IPS DF 4.7 (cell line): ENCODE measurements around the gene PHACTR2.
"Not testable (repeated sequence)": the region's sequence is repeated elsewhere in the genome, so short reads cannot be mapped to it uniquely, and the experiment has no call there.

Source experiments
- DNase-seq: peaks from one replicate; pipeline ENCODE4 v3.0.0-alpha.2; 2013; ENCODE audit warnings: low spot score; ENCODE audit errors: extremely low read depth

Gene PHACTR2

GRCh38 chr6:143677891-143678791, at the start of gene PHACTR2:
PHACTR2 (plus strand) TSS chr6:143677965; CDS start chr6:143678164, 199 bp downstream.
- DNase-seq, result no peak

GRCh38 chr6:143629104-143630080, 48.4 kb upstream of the PHACTR2 start:
- no peak for DNase-seq

- not testable (repeated sequence) for DNase-seq
These were observed 46.6 kb upstream of the PHACTR2 start for GRCh38 chr6:143631196-143631595.

GRCh38 chr6:143632894-143633293, 44.9 kb upstream of the PHACTR2 start:
- DNase-seq, result no peak

- no peak for DNase-seq
These were observed 43.3 kb upstream of the PHACTR2 start for GRCh38 chr6:143634486-143634885.

GRCh38 chr6:143637691-143638090, 40.1 kb upstream of the PHACTR2 start:
- DNase-seq, result no peak

GRCh38 chr6:143642403-143642802, 35.4 kb upstream of the PHACTR2 start:
- DNase-seq, result no peak

GRCh38 chr6:143647191-143647590, 30.6 kb upstream of the PHACTR2 start:
- no peak for DNase-seq

- no peak for DNase-seq
These were observed 30.0 kb upstream of the PHACTR2 start for GRCh38 chr6:143647732-143648131.

- not testable (repeated sequence) for DNase-seq
These were observed 28.4 kb upstream of the PHACTR2 start for GRCh38 chr6:143649319-143649718.

- DNase-seq, result not testable (repeated sequence)
These were observed 26.4 kb upstream of the PHACTR2 start for GRCh38 chr6:143651328-143651727.

- no peak for DNase-seq
These were observed 24.9 kb upstream of the PHACTR2 start for GRCh38 chr6:143652841-143653331.

- DNase-seq, result no peak
These were observed 22.2 kb upstream of the PHACTR2 start for GRCh38 chr6:143655541-143655940.

GRCh38 chr6:143656026-143656425, 21.7 kb upstream of the PHACTR2 start:
- DNase-seq, result no peak

- DNase-seq, result no peak
These were observed 20.0 kb upstream of the PHACTR2 start for GRCh38 chr6:143657809-143658208.

- DNase-seq, result not testable (repeated sequence)
These were observed 17.6 kb upstream of the PHACTR2 start for GRCh38 chr6:143660170-143660569.

GRCh38 chr6:143664171-143664570, 13.6 kb upstream of the PHACTR2 start:
- DNase-seq, result no peak

- not testable (repeated sequence) for DNase-seq
These were observed 11.8 kb upstream of the PHACTR2 start for GRCh38 chr6:143666007-143666406.

GRCh38 chr6:143669483-143669882, 8.3 kb upstream of the PHACTR2 start:
- not testable (repeated sequence) for DNase-seq

GRCh38 chr6:143673669-143674068, 4.1 kb upstream of the PHACTR2 start:
- no peak for DNase-seq

- no peak for DNase-seq
These were observed 3.0 kb upstream of the PHACTR2 start for GRCh38 chr6:143674483-143675381.
